Mesendoderm (in vitro differentiated cells): ENCODE measurements around the gene KRT13.

ENCODE experiments used
- DNase-seq: peaks from one replicate; pipeline ENCODE4 v3.0.0; 2013
- H2AK5ac ChIP-seq: 2 replicates; pipeline ENCODE4 v1.6.1; 2013; ENCODE audit warnings: low read length, inconsistent platforms
- H2BK120ac ChIP-seq: 2 replicates; pipeline ENCODE4 v1.6.1; 2013; ENCODE audit warnings: low read depth, mild to moderate bottlenecking, low read length, moderate library complexity, mixed read lengths
- H2BK15ac ChIP-seq: replicated peaks from 2 replicates; pipeline ENCODE4 v1.6.1; 2013; ENCODE audit warnings: low read depth, mild to moderate bottlenecking, moderate library complexity
- H2BK5ac ChIP-seq: 2 replicates; pipeline ENCODE4 v1.6.1; 2013; ENCODE audit warnings: low read length, inconsistent platforms
- H3K18ac ChIP-seq: 2 replicates; pipeline ENCODE4 v1.6.1; 2013; ENCODE audit warnings: mild to moderate bottlenecking, low read length, mixed read lengths
- H3K23ac ChIP-seq: one replicate; pipeline ENCODE4 v1.6.1; 2013; ENCODE audit warnings: low read length
- H3K27ac ChIP-seq: 2 replicates; pipeline ENCODE4 v1.5.1; 2013; ENCODE audit warnings: low read depth, mild to moderate bottlenecking, inconsistent platforms, low read length, moderate library complexity
- H3K27me3 ChIP-seq: 2 replicates; pipeline ENCODE4 v1.6.1; 2013; ENCODE audit warnings: low read length, control low read depth, mild to moderate bottlenecking, inconsistent platforms; ENCODE audit not compliant: insufficient read depth, poor library complexity
- H3K36me3 ChIP-seq: 2 replicates; pipeline ENCODE4 v1.6.1; 2013; ENCODE audit warnings: low read length, inconsistent platforms; ENCODE audit not compliant: control insufficient read depth, insufficient read depth
- H3K4ac ChIP-seq: one replicate; pipeline ENCODE4 v1.6.1; 2013; ENCODE audit warnings: low read depth, mild to moderate bottlenecking, low read length, moderate library complexity
- H3K4me1 ChIP-seq: 2 replicates; pipeline ENCODE4 v1.6.1; 2013; ENCODE audit warnings: low read depth, low read length, inconsistent platforms; ENCODE audit not compliant: control insufficient read depth
- H3K4me2 ChIP-seq: 2 replicates; pipeline ENCODE4 v1.6.1; 2013; ENCODE audit warnings: low read length
- H3K4me3 ChIP-seq: 2 replicates; pipeline ENCODE4 v1.5.1; 2013; ENCODE audit warnings: mild to moderate bottlenecking, low read length
- H3K56ac ChIP-seq: one replicate; pipeline ENCODE4 v1.6.1; 2013; ENCODE audit warnings: low read length
- H3K79me1 ChIP-seq: 2 replicates; pipeline ENCODE4 v1.6.1; 2013; ENCODE audit warnings: low read length, inconsistent platforms
- H3K79me2 ChIP-seq: 2 replicates; pipeline ENCODE4 v1.6.1; 2013; ENCODE audit warnings: mild to moderate bottlenecking, low read length; ENCODE audit not compliant: control insufficient read depth, insufficient read depth
- H3K9ac ChIP-seq: 2 replicates; pipeline ENCODE4 v1.6.1; 2013; ENCODE audit warnings: low read length, inconsistent platforms
- H4K5ac ChIP-seq: one replicate; pipeline ENCODE4 v1.6.1; 2013; ENCODE audit warnings: low read length
- H4K8ac ChIP-seq: one replicate; pipeline ENCODE4 v1.6.1; 2013; ENCODE audit warnings: low read depth, mild to moderate bottlenecking, control low read depth, low read length, moderate library complexity
- WGBS: extraction: QIAGEN DNeasy Blood & Tissue Kit; methylation state at CpG from one replicate; pipeline ENCODE4 v1.1.7; 2013; ENCODE audit warnings: low lambda C conversion rate, missing lambda C conversion rate; ENCODE audit not compliant: insufficient coverage; ENCODE audit errors: extremely low coverage; 5-methylcytosine and 5-hydroxymethylcytosine counted together

The KRT13 gene

DNA sequence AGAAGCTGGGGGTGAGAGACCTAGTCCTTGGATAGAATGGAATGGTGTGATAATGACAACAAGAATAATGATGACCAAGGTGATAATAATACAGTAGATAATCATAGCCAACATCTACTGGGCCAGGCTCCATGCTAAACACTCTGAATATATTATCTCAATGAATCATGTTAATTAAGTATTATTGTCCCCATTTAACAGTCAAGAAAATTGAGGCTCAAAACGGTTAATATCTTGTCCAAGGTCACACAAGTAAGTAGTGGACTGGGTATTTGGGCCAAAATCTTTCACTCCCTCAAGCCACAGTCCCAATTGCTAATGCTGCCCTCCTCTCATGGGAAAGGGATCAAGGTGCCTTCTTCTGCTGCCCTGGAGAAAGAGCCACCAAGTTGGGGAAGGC is 26.6 kb upstream of the KRT13 start:
- Histone ChIP-seq H3K27ac (no peak overlapping the region), H3K23ac (peak overlapping the region; percentile 48), H3K79me1 (no peaks in the 10 kb centered on the region), H3K36me3 (no peaks in the 10 kb centered on the region), H3K79me2 (peaks cover 8% of the 10 kb centered on the region), H2BK120ac (no peak overlapping the region), H2AK5ac (peak overlapping the region; percentile 40), H2BK5ac (no peak overlapping the region), H4K8ac (no peak overlapping the region), H3K4me1 (peaks cover 31% of the 10 kb centered on the region), H3K9ac (no peak overlapping the region), H2BK15ac (no peak overlapping the region), H3K4ac (no peak overlapping the region), H3K18ac (no peak overlapping the region), H3K56ac (no peak overlapping the region), H4K5ac (no peak overlapping the region), H3K4me3 (no peak overlapping the region), H3K4me2 (no peak overlapping the region), H3K27me3 (no peaks in the 10 kb centered on the region)
- WGBS: no CpG with 5 or more reads among the region's 1 CpG
- no peak for DNase-seq

DNA sequence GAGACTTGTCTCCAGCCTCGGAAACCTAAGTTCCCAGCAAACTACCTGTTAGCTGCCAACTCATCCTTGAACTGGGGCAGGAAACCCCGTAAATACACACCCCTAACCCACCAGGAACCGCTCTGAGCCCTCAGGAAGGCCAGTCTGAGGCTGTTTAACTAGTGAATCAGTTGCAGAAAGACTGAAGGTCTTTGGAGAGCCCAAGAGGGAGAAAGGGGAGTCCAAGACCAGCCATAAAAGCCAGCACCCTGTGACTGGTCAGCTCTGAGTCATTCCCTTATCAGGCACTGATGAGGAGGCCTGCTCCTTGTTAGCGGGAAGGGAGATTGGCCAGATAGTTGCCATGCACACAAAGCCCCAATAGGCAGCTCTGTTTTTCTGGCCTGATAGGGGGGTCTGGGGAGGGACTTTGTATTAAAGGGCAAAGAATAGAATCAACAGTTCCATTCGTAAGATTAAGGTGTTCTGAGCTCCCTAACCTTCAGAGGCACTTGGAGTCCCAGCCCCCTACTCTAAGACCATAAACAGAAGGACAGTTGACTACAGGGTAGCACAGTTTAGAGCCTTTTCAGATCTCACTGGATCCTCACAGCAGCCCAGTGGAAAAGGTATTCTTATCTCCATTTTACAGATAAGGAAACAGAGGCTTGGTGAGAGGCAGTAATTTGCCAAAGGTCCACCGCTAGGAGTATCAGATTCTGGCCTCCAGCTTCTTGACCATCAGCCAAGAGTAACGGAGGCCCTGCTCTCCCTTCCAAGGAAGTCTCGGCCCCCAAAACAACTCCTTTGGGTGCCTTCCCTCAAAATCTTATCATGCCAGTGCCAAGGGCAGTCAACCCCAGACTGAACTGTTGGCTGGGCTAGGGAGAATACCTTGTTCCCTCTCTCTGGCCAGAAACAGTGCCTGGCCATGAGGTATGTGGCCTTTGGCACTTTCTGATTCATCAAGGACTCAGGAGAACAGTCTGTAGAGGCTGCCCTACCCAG is 24.9 kb upstream of the KRT13 start:
- Histone ChIP-seq H3K4ac (peak overlapping the region; percentile 2), H3K4me1 (peaks cover 17% of the 10 kb centered on the region), H2BK120ac (no peak overlapping the region), H3K4me3 (no peak overlapping the region), H2BK5ac (peak overlapping the region; percentile 82), H2AK5ac (peak overlapping the region; percentile 91), H3K18ac (peak overlapping the region; percentile 13), H4K8ac (no peak overlapping the region), H4K5ac (no peak overlapping the region), H3K79me2 (peaks cover 9% of the 10 kb centered on the region), H3K27me3 (no peaks in the 10 kb centered on the region), H3K79me1 (peaks cover 3% of the 10 kb centered on the region), H3K36me3 (no peaks in the 10 kb centered on the region), H3K9ac (peak overlapping the region; percentile 38), H3K56ac (peak overlapping the region; percentile 45), H3K27ac (peak overlapping the region; percentile 77), H2BK15ac (no peak overlapping the region), H3K23ac (peak overlapping the region; percentile 29), H3K4me2 (no peak overlapping the region)
- peak; percentile 98 for DNase-seq
- WGBS: no CpG with 5 or more reads among the region's 8 CpGs

DNA sequence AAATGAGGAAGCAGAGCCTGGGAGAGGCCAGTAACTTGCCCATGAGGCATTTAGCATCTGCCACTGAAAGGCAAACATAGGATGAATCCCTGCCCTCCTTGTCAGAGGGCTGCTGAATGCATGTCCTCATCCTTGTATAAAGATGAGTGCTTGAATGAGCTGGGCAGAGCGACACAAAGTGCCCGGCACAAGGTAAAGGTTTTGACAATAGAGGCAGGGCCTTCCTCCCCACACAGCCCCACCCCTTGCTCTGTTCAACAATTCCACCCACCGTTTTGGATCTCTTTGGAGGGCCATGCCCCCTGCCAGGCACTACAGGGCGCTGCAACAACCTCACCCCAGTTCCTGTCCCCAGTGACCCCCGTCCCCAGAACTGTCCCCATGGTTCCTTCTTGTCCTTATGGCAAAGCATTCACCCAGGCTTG is 24.1 kb upstream of the KRT13 start:
- peak overlapping the region; percentile 8 for H3K56ac ChIP-seq
- H4K5ac ChIP-seq: no peak overlapping the region
- no peak overlapping the region for H3K4me2 ChIP-seq
- no peak overlapping the region for H2BK120ac ChIP-seq
- DNase-seq: no peak
- peaks cover 9% of the 10 kb centered on the region for H3K79me2 ChIP-seq
- no peak overlapping the region for H2BK15ac ChIP-seq
- peaks cover 3% of the 10 kb centered on the region for H3K79me1 ChIP-seq
- peak overlapping the region; percentile 82 for H2BK5ac ChIP-seq
- H3K27me3 ChIP-seq: no peaks in the 10 kb centered on the region
- H3K27ac ChIP-seq: peak overlapping the region; percentile 77
- peak overlapping the region; percentile 38 for H3K9ac ChIP-seq
- H4K8ac ChIP-seq: no peak overlapping the region
- H3K4me3 ChIP-seq: no peak overlapping the region
- no CpG with 5 or more reads among the region's 5 CpGs for WGBS
- H3K36me3 ChIP-seq: peaks cover 2% of the 10 kb centered on the region
- H3K4ac ChIP-seq: no peak overlapping the region
- H3K23ac ChIP-seq: no peak overlapping the region
- peak overlapping the region; percentile 15 for H3K18ac ChIP-seq
- H3K4me1 ChIP-seq: peaks cover 16% of the 10 kb centered on the region
- peak overlapping the region; percentile 91 for H2AK5ac ChIP-seq

DNA sequence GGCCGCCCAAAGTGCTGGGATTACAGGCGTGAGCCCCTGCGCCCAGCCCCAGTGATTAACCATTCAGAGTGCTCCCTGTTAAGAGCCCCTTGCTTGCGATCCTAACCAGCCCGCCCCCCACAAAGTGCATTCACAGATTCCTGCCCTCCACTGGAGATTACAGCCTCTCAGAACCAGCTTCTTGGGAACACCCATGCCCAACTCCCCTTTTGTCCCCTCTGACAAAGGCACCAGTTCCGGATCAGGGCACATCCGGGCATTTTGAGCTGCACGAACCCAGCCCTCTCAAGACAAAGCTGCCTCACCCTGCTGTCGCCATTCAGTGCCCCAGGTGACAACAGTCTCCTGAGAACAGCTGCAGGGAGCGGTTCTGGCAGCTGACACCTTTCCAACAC is 23.5 kb upstream of the KRT13 start:
- Histone ChIP-seq H2BK5ac (no peak overlapping the region), H3K27ac (no peak overlapping the region), H2BK120ac (no peak overlapping the region), H3K4me2 (no peak overlapping the region), H3K4me1 (peaks cover 16% of the 10 kb centered on the region), H4K8ac (no peak overlapping the region), H3K79me1 (peaks cover 3% of the 10 kb centered on the region), H3K9ac (no peak overlapping the region), H3K23ac (no peak overlapping the region), H3K4ac (peak overlapping the region; percentile 65), H4K5ac (no peak overlapping the region), H3K36me3 (peaks cover 6% of the 10 kb centered on the region), H3K18ac (peak overlapping the region; percentile 15), H3K79me2 (peaks cover 9% of the 10 kb centered on the region), H3K56ac (peak overlapping the region; percentile 44), H2BK15ac (no peak overlapping the region), H3K4me3 (no peak overlapping the region), H3K27me3 (no peaks in the 10 kb centered on the region), H2AK5ac (no peak overlapping the region)
- no CpG with 5 or more reads among the region's 10 CpGs for WGBS
- peak; percentile 69 for DNase-seq

DNA sequence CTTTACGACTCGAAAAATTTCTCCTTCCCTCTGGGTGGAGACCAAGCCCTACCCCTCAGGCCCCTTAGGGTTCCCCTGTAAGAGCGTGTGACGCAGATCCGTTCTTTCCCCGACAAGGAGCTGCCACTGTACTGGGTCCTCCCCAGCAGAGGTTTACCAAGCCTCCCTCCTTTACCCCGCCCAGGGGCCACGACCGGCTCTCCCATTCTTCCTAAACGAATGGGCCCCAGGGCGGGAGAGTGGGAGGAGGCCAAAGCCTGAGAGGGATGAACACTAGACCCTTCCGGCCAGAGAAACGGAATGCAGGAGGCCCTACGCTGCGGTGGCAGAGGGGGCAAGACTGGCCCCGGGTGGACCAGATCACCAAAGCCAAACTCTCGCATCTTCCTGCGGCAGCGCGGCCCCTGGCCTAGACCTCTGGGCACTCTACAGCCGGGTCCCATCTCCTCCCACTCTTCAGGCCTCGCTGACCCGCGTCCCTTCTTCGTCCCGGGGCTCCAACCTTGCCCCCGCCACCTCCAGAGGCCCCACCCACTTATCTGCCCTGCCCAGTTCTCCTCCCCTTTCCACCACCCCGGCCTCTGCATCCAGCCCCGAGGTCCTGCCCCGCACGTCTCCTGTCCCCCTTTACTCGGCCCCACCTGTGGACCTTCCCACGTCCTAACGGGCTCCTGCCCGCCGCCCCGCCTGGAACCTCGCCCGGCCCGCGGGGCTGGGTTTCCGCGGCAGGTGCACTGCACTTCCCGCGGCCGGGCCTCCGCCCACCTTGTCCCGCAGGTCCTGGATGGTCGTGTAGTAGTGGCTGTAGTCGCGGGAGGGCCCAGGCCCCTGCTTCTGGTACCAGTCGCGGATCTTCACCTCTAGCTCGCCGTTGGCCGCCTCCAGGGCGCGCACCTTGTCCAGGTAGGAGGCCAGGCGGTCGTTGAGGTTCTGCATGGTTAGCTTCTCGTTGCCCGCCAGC is 21.9 kb upstream of the KRT13 start:
- Histone ChIP-seq H3K27me3 (no peaks in the 10 kb centered on the region), H3K4me1 (peaks cover 16% of the 10 kb centered on the region), H3K36me3 (peaks cover 9% of the 10 kb centered on the region), H3K23ac (peak overlapping the region; percentile 71), H2AK5ac (no peak overlapping the region), H3K27ac (peak overlapping the region; percentile 40), H2BK15ac (no peak overlapping the region), H3K4me3 (peak overlapping the region; percentile 20), H3K18ac (peak overlapping the region; percentile 35), H4K5ac (no peak overlapping the region), H3K79me1 (peaks cover 3% of the 10 kb centered on the region), H2BK120ac (no peak overlapping the region), H3K9ac (peak overlapping the region; percentile 58), H4K8ac (no peak overlapping the region), H2BK5ac (peak overlapping the region; percentile 49), H3K79me2 (peaks cover 9% of the 10 kb centered on the region), H3K56ac (peak overlapping the region; percentile 91), H3K4ac (no peak overlapping the region), H3K4me2 (peak overlapping the region; percentile 69)
- peak; percentile 51 for DNase-seq
- WGBS: no CpG with 5 or more reads among the region's 62 CpGs
